HUES48 (cell line): Measurements from ENCODE around the gene KRT7.
"Not testable (repeated sequence)": the region's sequence is repeated elsewhere in the genome, so short reads cannot be mapped to it uniquely, and the experiment has no call there.

Experiments
- H3K27ac ChIP-seq: one replicate; pipeline ENCODE4 v1.7.0; 2013; ENCODE audit warnings: low read depth, low read length, inconsistent platforms
- H3K27me3 ChIP-seq: 2 replicates; pipeline ENCODE4 v1.6.1; 2013; ENCODE audit warnings: mild to moderate bottlenecking, low read length; ENCODE audit not compliant: control insufficient read depth, insufficient read depth
- H3K36me3 ChIP-seq: 2 replicates; pipeline ENCODE4 v1.6.1; 2013; ENCODE audit warnings: low read length; ENCODE audit not compliant: control insufficient read depth, insufficient read depth
- H3K4me1 ChIP-seq: 2 replicates; pipeline ENCODE4 v1.6.1; 2013; ENCODE audit warnings: mild to moderate bottlenecking, low read length; ENCODE audit not compliant: control insufficient read depth, insufficient read depth
- H3K4me3 ChIP-seq: 2 replicates; pipeline ENCODE4 v1.5.1; 2013; ENCODE audit warnings: mild to moderate bottlenecking, low read depth, low read length
- H3K9ac ChIP-seq: 2 replicates; pipeline ENCODE4 v1.6.1; 2013; ENCODE audit warnings: mild to moderate bottlenecking, low read depth, low read length, moderate library complexity
- H3K9me3 ChIP-seq: 2 replicates; pipeline ENCODE4 v1.6.1; 2013; ENCODE audit warnings: low read length; ENCODE audit not compliant: control insufficient read depth, insufficient read depth

Gene KRT7

DNA sequence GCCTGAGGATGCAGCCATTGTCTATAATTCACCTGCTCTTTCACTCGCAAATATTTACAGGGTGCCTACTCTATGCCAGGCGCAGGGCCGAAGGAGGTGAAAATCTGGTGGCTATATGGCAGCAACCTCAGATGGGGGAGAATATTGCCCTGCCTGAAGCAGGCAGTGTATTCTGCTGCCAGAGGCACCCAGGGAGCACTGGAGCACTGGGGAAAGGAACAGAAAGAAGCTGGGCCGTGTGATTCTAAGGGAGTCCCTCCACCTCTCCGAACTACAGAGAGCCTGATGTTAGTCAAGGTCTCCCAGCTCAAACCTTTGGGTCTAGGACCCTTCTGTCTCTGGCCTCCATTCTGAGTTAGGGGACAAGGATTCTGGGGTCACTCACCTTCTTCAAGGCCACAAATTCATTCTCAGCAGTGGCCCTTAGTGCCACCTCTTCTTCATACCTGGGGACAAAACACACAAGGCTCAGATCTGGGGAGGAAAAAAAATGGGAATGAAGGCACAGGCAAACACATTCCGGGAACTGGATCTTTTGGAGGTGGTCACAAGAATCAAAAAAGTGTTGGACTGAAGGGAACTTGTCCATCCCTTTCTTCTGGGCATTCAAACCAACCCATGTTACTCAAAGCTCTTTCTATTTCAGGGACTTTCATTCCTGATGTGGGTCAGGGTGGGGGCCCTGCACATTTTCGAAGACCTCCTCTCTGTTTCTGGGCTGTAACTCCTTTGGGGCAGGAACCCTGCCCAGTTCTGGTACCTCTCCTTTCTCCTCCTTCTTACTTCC lies 22.1 kb downstream of the KRT7 start:
- H3K27ac ChIP-seq = no peak overlapping the region
- no peaks in the 10 kb centered on the region for H3K36me3 ChIP-seq
- H3K4me1 ChIP-seq = no peaks in the 10 kb centered on the region; the same call in 1 of the 2 replicates
- no peak overlapping the region for H3K4me3 ChIP-seq
- peaks cover 66% of the 10 kb centered on the region for H3K27me3 ChIP-seq
- H3K9me3 ChIP-seq = no peaks in the 10 kb centered on the region
- H3K9ac ChIP-seq = no peak overlapping the region

DNA sequence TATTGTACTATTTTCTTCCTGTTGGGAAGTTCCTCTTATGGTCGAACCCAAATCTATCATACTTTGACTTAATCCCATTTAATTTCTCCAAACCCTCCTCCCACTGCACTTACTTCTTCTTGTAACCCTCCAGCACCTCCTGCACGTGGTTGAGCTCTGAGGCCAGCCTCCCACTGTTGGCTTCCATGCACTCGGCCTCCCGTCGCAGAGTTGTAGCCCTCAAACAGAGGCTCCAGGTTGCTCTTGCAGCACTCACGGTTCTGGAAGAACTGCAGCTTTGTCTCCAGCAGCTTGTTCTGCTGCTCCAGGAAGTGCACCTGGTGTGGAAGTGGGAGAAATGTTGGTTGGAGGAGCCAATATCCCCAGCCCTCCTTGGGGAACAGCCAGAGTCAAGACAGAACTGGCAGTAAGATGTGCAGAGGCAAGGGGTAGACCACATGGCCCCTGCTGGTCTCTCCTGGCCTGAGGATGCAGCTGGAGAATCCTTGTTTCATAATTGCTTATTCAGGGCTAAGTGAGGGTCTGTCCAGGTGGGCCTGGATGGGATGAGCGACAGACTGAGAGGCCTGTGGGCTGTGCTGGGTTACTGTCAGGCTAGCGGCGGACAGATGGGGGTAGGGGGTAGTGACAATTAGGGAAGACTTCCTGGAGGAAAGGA lies 23.0 kb downstream of the KRT7 start:
- Histone ChIP-seq H3K27me3 (peaks cover 58% of the 10 kb centered on the region), H3K36me3 (no peaks in the 10 kb centered on the region), H3K27ac (no peak overlapping the region), H3K4me1 (no peaks in the 10 kb centered on the region; the same call in 1 of the 2 replicates), H3K4me3 (no peak overlapping the region), H3K9ac (no peak overlapping the region), H3K9me3 (no peaks in the 10 kb centered on the region)

DNA sequence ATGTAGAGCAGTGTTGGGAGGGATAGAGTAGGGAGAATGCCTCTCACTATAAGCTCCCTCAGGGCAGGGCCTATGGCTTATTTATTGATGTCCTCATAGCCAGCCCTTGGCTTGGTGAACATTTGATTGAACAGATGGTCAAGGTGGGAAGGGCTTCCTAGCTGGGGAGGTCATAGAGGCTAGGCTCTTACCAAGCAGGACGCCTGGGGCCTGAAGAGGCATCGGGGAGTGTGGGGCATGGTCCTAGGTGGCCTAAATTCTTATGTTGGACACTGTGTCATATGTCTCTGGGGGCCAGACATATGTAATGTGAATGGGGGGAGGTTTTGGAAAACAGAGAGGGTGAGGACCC lies 23.5 kb downstream of the KRT7 start:
- H3K4me1 ChIP-seq = no peaks in the 10 kb centered on the region; the same call in 1 of the 2 replicates
- no peak overlapping the region for H3K4me3 ChIP-seq
- no peaks in the 10 kb centered on the region for H3K9me3 ChIP-seq
- H3K27me3 ChIP-seq = peaks cover 55% of the 10 kb centered on the region
- no peaks in the 10 kb centered on the region for H3K36me3 ChIP-seq
- H3K9ac ChIP-seq = no peak overlapping the region
- H3K27ac ChIP-seq = no peak overlapping the region

GRCh38 chr12:52257074-52257551 lies 24.1 kb downstream of the KRT7 start:
- Histone ChIP-seq H3K4me1 (no peaks in the 10 kb centered on the region), H3K4me3 (no peak overlapping the region), H3K27ac (no peak overlapping the region), H3K9me3 (peaks cover 4% of the 10 kb centered on the region; the same call in 1 of the 2 replicates), H3K9ac (no peak overlapping the region), H3K36me3 (no peaks in the 10 kb centered on the region), H3K27me3 (peaks cover 50% of the 10 kb centered on the region)

DNA sequence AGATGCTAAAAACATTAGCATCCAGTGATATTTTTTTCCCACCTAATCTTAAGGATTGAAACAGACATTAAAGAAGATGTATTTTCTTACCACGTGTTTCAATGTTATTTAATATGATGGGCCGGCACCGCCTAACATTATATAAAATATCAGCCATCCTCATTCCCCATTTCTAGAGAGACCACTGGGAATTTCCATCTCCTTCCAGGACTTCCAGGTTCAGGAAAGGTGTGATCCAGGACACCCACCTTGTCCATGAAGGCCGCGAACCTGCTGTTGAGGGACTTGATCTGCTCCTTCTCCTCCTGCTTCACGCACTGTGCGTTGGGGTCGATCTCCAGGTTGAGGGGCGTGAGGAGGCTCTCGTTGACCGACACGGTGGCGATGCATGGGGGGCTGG lies 24.9 kb downstream of the KRT7 start:
- H3K36me3 ChIP-seq, H3K9me3 ChIP-seq, H3K9ac ChIP-seq, H3K4me1 ChIP-seq, H3K27ac ChIP-seq: not testable (repeated sequence)
- 0 out of 2 replicates have a peak overlapping the region, but pooled peaks have one; percentile 33 for H3K4me3 ChIP-seq
- peaks cover 50% of the 10 kb centered on the region for H3K27me3 ChIP-seq

- Histone ChIP-seq H3K27ac (no peak overlapping the region), H3K9me3 (peaks cover 9% of the 10 kb centered on the region; the same call in 1 of the 2 replicates), H3K4me1 (no peaks in the 10 kb centered on the region), H3K36me3 (no peaks in the 10 kb centered on the region), H3K9ac (no peak overlapping the region), H3K27me3 (peaks cover 50% of the 10 kb centered on the region), H3K4me3 (peak overlapping the region; percentile 33; the same call in 1 of the 2 replicates)
Observed at GRCh38 chr12:52258335-52258901, 25.4 kb downstream of the KRT7 start.

DNA sequence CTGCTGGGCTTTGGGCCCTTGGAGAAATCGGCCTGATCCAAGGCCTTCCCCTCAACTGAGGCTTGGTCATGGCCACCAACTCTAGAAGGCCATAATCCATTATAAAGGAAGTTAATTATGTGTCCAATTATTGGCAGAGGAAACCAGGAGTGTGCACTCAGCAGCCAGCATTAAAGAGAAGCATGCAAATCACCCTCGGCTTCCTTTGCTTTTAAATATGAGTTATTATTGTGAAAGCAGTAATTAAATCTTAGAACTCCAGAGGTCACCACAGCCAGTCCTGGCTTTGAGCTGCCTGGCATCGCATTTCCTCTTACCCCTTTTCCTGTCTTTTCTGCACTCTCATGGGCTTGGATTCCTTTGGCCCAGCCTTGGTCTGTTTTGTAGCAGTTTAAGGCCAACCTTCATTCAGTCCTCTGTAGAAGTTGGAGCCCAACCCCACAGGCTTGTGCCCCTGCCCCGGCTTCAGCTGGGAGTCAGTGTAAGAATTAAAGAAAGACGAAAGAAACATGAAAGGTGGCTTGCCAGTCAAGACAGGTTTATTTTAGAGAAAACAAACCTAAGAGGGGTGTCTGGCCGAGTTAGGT lies 26.7 kb downstream of the KRT7 start:
- Histone ChIP-seq H3K9ac (no peak overlapping the region), H3K4me3 (no peak overlapping the region), H3K4me1 (no peaks in the 10 kb centered on the region), H3K9me3 (peaks cover 9% of the 10 kb centered on the region; the same call in 1 of the 2 replicates), H3K27me3 (peaks cover 49% of the 10 kb centered on the region), H3K36me3 (no peaks in the 10 kb centered on the region), H3K27ac (no peak overlapping the region)

DNA sequence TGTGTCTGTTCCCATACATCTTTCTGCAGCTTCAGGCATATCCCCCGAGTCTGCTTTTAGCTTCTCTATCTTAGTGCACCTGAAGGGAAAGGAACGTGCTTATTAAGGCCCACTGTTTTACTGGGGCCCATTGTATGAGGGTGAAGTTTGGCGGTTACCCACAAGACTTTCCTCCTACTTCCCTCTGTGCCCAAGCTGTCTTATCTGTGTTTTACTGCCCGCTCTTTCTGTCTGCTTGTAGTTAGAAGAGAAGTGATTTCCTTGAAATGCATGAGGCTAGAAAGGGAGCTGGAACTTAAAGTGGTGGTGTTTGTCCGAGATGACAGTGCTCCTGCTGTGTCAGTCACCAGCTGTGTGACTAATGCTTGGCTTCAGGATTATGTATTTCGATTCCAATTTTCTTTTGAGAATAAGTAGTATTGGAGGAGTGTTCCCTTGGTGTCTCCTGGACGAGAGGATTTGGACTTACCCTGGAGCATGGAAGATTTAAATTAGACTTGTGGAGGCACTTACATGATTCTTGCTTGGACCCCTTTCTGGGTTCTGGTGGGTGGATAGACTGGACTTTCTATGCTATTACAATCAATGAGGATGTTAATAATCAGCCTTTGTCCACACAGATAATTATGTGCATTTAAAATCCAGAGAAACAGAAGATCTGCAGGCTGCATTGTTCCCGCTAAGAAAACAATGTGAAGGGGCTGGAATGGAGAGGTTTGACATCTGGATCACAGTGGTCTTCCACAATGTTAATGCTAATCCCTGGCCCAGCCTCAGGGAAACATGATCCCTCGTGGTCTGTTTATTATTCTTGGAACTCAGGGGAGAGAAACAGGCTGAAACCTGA lies 27.5 kb downstream of the KRT7 start:
- peaks cover 41% of the 10 kb centered on the region for H3K27me3 ChIP-seq
- H3K4me3 ChIP-seq = no peak overlapping the region
- peaks cover 9% of the 10 kb centered on the region; the same call in 1 of the 2 replicates for H3K9me3 ChIP-seq
- no peaks in the 10 kb centered on the region for H3K36me3 ChIP-seq
- no peak overlapping the region for H3K9ac ChIP-seq
- no peak overlapping the region for H3K27ac ChIP-seq
- H3K4me1 ChIP-seq = no peaks in the 10 kb centered on the region

GRCh38 chr12:52261208-52261484 lies 28.1 kb downstream of the KRT7 start:
- no peak overlapping the region for H3K27ac ChIP-seq
- H3K4me3 ChIP-seq = no peak overlapping the region
- H3K4me1 ChIP-seq = no peaks in the 10 kb centered on the region
- H3K9ac ChIP-seq = no peak overlapping the region
- H3K36me3 ChIP-seq = no peaks in the 10 kb centered on the region
- H3K9me3 ChIP-seq = peaks cover 9% of the 10 kb centered on the region; the same call in 1 of the 2 replicates
- H3K27me3 ChIP-seq = peaks cover 37% of the 10 kb centered on the region

DNA sequence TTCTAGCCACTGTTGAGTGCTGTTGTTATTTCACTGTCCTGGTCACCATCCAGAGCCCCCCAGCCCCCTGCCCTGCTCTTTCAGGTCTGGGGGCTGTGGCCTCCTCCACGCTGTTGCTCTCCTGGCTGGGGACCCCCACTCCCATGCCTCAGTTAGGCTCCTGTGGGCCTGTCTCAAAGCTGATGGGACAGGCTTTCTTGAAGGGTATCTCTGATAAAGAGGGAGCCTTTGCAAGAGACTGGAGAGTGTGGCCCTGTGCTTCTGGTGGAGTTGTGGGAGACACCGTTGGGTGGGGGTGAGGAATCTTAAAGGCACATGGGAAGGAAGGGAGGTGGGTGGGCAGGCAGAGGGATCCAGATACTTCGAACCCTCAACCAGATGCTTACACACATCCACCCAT lies 29.2 kb downstream of the KRT7 start:
- H3K9ac ChIP-seq = no peak overlapping the region
- H3K4me3 ChIP-seq = no peak overlapping the region
- H3K27me3 ChIP-seq = peaks cover 25% of the 10 kb centered on the region
- no peaks in the 10 kb centered on the region for H3K4me1 ChIP-seq
- H3K9me3 ChIP-seq = peaks cover 9% of the 10 kb centered on the region; the same call in 1 of the 2 replicates
- no peaks in the 10 kb centered on the region for H3K36me3 ChIP-seq
- H3K27ac ChIP-seq = no peak overlapping the region
